HG02588 (cell line): ENCODE results near the gene RGS18.
"Not testable (repeated sequence)": the region's sequence is repeated elsewhere in the genome, so short reads cannot be mapped to it uniquely, and the experiment has no call there.

ENCODE experiments used
- ATAC-seq: cut with Tn5 transposase; IDR thresholded peaks from one replicate; pipeline ENCODE4 v1.9.1; 2021; ENCODE audit warnings: mild to moderate bottlenecking, moderate library complexity; ENCODE audit not compliant: unreplicated experiment

Gene RGS18, protein sequence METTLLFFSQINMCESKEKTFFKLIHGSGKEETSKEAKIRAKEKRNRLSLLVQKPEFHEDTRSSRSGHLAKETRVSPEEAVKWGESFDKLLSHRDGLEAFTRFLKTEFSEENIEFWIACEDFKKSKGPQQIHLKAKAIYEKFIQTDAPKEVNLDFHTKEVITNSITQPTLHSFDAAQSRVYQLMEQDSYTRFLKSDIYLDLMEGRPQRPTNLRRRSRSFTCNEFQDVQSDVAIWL

DNA sequence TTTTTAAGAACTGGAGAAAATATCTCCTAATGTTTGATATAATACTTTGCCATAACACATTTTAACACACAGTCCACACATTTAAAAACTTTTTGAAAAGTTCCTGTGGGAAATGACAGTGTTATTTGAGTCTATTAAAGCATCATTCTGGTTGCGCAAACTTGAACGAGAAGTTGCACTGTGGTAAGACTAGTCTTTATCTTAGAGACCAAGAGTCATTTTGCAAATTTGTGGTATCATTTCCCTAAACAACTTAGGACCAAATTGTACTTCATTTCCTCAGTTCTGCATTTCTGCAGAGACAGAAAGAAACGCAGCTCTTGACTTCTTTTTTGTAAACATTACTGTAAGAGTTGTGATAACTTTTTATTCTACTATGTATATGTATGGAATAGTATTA, at the start of gene RGS18:
TSS of gene RGS18 (plus strand) at position 282 of the 400 bp plus-strand sequence. CDS start 176 bp downstream, outside the sequence.
- ATAC-seq: peak; percentile 83

DNA sequence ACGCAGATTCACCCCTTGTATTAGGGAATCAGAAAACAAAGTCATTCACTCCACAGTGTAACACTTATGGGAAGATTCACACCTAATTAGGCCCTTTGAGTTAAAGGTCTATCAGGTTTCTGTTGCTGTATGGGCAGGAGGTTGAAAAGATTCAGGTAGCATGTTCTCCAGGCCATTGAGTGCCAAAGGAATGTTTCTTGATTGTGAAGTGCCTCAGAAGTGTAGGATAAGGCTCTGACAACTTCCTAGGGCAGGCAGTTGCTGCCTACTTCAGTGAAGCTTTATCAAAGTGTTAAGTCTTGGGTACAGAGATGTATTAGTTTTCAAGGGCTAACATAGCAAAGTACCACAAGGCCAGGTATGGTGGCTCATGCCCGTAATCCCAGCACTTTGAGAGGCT, 48.7 kb upstream of the RGS18 start:
- ATAC-seq: no peak

DNA sequence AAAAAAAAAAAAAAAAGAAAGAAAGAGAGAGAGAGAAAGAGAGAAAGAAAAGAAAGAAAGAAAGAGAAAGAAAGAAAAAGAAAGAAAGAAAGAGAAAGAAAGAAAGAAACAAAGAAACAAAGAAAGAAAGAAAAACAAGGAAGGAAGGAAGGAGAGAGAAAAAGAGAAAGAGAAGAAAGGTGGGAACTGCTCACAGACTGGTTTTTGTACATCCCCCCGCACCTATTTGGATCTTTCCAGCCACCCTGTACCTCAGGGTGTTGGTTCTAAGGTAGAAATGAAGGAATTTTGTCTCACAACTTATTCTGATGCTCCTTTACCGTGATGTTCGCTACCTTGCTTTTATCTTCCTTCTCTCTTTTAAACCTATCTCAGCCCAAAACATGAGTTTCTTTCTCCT, 43.3 kb upstream of the RGS18 start:
- ATAC-seq: no peak

DNA sequence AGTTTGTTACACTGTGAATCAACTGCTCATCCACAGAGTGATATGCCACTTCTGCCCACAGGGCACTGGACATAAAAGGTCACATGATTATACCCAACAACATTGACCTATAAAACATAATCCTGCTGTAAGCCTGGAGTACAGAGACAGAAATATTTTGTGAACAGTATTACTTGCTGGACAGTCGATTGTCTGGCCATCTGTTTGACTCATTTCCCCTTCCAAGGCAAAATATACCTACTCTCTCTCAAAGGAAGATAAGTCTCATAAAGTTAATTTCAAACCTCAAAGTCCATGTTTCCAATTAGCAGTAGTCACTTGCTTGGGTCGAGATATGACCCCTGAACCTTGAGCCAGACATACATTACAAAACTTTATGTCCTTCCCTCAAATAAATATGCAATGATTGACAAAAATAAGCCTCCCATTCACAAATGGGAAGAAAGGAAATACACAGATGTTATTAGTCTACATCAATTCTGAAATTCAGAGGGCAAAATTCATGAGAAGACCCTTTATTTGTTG, 39.3 kb upstream of the RGS18 start:
- no peak for ATAC-seq

DNA sequence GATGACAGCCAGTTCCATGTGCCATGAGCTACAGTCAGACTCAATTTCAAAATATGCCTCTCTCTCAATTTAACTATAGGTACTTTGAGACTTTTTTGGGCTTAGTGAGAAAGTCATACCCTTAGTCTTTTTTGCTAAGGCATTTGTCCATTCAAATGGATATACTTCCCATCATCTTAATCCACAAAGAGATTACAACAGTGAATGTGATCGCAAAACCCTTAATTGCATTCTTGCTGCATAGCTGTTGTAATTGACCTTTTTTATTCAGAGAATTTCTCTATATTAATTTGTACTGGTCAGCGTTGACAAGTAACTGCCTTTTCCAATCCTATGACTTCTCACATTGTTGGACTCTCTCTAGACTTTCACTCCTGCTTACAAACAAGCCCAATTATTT, 38.6 kb upstream of the RGS18 start:
- no peak for ATAC-seq

DNA sequence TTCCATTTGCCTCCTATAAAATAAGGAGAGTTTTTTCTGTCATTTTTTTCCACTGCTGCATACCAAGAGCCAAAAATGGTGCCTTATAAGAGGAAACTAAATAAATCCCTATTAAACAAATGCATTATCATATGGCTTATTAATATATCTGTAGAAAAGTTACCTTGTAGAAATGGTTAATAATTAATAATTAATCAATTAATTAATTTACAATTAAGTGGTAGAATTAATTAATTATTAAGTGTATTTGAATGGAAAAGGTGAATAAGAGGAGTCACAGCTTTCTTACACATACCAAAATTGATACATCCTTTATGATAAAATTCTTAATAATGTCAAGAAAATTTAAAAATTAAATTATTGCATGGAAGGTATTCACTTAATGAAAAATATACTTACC, 35.6 kb upstream of the RGS18 start:
- ATAC-seq: no peak

DNA sequence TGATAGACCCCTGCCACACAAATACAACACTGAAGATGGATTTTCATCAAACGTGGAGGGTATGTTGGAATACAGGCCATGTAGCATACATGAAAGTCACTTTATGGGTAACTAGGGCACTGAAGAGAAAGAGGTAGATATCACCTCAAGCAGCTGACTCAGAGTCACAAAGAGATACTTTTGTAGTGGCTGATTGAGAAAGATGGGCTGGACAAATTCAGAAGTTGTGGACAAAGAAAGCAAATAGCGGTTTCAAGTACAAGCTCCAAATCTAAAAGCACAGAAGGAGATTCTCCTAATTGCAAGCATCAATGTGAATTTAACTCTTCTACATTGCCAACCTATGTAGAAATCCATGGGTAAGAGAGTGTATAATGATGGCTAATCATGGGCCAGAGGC, 35.0 kb upstream of the RGS18 start:
- ATAC-seq: no peak

DNA sequence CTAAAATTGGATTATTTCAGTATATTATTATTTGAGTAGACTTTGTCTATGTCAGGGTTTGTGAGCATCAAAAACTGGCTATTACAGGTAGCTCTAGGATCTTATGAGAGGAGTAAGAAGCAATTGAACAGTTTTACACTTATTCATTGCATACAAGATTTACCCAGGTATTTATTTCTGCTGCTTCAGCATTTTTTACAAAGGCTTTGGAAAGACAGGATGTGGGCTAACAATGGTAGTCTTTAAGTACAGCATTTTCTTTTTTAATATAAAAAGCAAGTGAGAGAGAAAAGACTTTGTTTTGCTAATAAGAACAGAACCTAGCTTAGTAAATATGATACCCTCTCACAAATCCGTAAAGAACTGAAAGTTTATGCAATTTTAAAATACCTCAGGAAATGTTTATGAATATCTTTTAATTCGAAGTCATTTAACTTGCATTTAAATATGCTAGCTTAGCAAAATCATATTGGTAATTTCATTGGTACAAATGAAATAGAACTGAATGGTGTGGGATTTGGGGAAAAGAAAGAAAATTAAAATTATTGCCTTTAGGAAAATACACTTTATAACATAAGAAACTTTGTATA, 32.1 kb upstream of the RGS18 start:
- ATAC-seq: no peak

DNA sequence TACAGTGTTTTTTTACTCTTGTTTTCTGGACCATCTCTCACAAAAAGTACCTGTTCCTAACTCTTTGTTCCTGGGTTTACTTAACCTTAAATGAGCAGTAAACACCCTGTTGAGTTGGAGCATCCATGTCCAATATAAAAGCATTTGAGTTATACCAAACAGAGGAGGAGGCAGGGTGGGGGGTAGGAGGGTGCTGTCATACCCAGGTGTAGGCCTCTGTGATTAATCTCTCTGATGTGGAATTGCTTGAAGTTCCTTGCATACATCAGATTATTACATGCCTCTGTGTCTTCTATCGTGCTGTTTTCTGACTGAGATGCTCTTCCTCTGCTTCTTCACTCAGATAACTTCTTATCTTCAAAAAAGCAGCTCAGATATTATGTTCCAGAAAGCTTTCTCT, 28.1 kb upstream of the RGS18 start:
- no peak for ATAC-seq

DNA sequence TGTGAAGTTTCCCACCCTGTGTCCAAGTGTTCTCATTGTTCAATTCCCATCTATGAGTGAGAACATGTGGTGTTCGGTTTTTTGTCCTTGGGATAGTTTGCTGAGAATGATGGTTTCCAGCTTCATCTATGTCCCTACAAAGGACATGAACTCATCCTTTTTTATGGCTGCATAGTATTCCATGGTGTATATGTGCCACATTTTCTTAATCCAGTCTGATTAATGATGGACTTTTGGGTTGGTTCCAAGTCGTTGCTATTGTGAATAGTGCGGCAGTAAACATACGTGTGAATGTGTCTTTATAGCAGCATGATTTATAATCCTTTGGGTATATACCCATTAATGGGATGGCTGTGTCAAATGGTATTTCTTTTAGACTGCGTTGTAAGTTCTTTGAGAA, 27.4 kb upstream of the RGS18 start:
- ATAC-seq: not testable (repeated sequence)

DNA sequence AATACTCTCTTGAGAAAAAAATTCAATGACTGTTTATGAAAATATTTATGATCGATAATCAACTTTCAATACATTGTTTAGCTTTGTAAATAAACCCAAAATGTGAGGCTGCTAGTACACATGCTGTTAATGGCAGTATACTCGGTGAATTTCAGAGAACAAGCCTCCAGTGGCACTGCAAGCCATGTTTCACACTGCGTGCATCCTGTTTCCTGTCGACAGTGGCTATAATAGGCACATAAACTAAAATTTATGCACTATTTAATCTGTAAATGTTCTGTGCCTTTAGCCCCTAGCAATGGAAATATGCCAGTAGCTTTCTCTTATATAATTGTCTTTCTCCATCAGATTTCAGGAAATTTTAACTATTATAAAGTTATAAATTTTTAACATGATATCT, 26.3 kb upstream of the RGS18 start:
- no peak for ATAC-seq

DNA sequence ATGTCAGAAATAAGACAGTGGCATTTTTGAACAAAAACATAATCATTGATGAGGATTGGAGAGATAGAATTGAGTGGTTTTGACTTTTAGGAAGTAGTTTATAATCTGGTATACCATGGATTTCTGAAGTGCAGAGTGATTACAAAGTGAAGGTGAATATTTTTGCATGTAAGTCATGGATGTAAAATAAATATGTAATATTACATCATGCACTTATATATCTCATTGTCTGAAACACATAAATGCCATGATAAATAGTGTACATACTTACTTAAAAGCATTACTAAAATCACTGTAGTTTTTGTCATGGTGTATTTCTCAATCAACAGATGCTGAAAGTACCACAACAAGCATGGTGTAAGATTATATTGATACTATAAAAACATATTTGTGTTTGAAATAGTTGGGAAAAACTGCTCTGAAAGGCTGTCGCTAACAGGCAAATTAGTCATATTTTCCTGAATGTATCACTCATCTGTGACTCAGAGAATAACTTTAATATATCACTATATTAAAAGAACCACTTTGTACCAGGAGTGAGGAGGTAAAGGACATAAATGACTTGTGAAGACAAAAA, 24.8 kb upstream of the RGS18 start:
- ATAC-seq: no peak

DNA sequence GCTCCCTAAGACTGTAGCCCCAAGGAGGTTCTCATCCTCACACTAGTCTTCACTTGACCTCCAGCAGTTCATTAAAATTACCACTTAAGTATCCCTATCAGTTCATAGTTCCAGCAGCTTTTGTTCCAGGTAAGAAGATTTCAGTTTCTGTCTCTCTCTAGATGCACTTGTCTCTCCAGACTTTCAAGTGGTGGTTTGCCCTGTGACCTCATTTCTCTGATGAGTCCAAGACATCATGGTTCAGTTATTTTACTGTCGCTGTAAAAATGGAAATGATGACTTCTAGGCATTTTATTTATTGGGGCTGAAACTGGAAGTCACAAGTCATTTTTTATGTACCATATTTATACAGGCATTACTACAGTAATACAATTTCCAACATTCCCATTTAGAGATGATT, 17.9 kb upstream of the RGS18 start:
- no peak for ATAC-seq

DNA sequence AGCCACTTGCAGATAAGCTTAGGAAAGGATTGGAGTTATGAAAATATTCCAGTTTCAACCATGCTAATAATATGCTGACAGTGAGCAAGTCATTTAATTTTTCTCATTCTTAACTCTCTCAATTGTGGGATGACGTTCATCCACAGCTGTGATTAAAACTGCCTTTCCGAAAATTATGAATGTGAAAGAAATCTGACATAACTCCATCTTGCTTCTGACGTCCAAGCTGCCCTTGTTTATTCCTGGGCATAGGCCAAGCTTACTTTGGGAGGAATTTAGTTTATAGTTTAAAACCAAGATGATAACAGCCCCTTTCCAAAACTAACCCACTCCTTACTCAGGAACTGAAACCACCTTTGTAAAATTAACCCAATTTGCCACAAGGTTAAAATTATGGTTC, 11.0 kb upstream of the RGS18 start:
- no peak for ATAC-seq

DNA sequence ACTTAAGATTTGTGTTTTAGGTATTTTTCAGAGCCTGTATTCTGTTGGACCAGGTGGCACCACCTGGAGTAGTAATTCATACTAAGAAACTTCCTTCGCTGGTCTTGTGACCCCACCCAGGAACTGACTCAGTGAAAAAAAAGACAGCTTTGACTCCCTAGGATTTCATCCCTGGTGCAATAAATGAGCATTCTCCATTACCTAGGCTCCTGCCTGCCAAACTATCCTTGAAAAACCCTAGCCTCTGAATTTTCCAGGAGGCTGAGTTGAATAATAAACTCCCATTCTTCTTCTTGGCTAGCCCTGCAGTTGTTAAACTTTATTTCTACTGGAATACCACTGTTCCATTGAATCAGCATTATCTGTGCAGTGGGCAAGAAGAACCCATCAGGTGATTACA, 10.6 kb upstream of the RGS18 start:
- no peak for ATAC-seq

DNA sequence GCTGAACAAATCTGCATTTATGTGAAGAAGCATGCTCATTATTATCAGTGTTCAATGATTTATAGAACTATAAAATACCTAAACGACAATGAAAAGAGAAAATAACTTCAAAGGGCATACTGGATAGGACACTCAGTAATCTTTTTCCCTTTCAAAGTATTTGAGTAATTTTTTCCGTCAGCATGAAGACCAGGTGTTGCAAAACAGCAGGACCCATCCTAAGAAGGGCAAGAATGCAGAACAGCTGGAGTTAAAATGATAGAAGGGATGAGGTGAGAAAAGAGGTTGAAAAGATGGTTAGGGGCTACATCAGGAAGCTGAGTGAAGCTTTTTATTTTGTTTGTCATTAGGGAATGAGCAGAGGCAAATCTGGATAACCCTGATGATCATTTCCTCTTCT, 7.1 kb upstream of the RGS18 start:
- ATAC-seq: no peak

DNA sequence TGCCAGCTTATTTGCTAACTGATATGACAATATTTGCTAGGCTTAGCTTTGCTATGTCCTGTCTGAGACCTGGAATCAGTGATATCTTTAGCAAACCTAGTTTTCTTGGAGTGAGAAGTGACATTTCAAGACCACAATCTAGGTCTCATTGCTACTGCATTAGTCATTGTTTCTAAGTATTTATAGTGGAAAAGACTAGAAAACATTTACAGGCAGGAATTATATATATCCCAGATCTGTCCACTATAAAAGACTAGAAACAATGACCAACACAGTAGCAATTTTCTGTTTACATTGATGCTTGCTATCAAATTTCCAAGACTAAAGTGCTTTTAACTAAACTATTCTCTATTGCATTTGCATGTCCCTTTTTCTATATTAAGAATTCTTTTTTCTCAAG, 5.0 kb upstream of the RGS18 start:
- no peak for ATAC-seq

DNA sequence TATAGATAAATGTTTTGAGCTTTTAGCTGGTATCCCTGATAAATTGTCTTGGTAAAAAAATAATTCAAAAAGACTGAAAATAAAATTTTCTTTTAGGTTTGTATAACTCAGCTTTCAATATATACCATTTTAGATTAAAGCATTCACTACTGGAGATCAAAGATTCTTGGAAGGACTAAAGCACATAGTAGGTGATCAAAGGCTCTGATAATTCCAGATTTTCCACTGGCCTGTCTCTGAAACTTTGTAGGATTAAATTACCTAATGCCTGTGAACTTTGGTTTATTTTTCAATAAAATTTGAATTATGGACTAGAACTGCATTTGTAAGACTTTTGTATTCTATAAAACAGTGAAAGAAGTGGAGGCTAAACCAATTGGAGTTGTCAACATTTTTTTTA, 1.2 kb upstream of the RGS18 start:
- ATAC-seq: no peak

DNA sequence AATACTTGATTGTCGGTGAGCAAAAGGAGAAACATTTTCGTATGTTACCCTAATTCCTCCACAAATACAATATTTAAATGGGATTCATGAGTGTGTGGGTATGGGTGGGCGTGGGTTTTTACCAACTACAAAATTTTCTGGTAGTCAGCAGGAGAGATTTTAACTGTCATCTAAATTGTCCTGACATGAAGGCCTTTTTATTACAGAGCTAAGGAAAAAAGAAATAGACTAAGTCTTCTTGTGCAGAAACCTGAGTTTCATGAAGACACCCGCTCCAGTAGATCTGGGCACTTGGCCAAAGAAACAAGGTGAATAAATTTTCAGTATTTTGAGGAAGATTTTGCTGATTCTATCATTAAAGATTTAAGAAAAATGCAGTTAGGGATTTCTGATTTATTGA, 752 bp downstream of the RGS18 start:
- no peak for ATAC-seq

DNA sequence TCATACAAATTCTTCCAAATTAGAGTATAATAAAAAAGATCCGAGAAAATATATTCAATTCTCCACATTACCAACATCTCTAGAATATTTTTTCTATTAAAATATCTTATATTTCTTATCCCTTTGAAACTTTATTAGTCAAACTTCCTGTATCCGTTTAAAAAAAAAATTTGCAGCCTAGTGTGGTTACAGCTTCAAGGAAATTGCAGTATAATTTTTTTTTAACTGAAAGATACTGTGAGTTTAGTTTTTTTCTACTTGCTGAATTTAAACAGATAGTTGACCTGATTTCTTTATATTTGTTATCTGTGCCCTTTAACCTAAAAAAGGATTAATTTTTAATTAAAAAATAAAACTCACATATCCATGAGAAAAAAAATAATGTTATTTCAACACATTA, 1.5 kb downstream of the RGS18 start:
- no peak for ATAC-seq

DNA sequence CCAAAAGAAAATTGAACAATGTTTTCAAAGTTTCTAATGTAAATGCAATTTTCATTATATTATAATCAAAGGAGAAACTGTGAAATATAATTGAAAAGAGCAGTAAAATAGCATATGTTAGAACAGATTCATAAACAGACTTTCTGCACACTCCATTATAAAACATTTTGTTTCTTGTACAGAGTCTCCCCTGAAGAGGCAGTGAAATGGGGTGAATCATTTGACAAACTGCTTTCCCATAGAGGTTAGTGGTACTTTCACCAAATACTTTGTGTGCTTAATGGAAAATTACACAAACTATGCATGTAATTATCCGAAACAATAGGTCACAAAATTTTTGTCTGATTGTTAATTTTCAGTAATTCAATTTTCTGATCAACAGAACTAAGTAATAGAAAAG, 1.9 kb downstream of the RGS18 start:
- no peak for ATAC-seq

DNA sequence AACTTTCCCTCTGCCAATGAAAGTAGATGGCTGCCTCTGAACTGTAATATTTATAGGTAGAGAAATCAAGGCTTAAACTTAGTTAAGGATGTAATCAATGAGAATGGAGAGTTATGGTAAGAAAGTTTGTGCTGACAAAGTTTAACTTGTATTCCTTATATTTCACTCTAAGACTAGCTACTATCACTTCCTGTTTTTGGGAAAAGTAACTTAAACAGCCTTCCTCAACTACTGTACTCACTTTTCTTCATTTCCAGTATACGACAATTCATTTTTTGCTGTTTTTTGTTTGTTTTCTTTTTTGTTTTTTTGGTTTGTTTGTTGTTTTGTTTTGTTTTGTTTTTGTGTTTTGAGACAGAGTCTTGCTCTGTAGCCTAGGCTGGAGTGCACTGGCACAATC, 3.7 kb downstream of the RGS18 start:
- ATAC-seq: no peak

DNA sequence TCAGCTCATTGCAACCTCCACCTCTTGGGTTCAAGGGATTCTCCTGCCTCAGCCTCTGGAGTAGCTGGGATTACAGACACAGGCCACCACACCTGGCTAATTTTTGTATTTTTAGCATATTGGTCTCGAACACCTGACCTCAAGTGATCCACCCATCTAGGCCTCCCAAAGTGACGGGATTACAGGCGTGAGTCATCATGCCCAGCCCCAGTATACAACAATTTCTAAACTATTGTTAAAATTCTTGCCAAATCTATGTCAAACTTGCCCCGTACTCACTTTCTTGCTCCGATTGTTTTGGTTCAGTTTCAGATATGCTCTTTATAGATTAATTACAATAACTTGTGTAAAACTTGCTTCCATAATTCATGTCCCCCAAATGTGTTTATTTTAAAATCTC, 4.1 kb downstream of the RGS18 start:
- ATAC-seq: no peak
